ENCODE measurements around the gene RSAD2. TPM values are rescaled to one million over a fixed set of nuclear protein-coding genes. Genes with fewer than 3 reads are reported as not detected.

RSAD2 gene
- total RNA-seq, 1 experiment from 2014 or later: 157 TPM

- DNase-seq (ENCODE audit: low read depth): no peak
Measured at GRCh38 chr2:6944555-6944954, 67.0 kb downstream of the RSAD2 start.

GRCh38 chr2:6945087-6945813 is 67.7 kb downstream of the RSAD2 start:
- DNase-seq (ENCODE audit: low read depth): no peak

DNA sequence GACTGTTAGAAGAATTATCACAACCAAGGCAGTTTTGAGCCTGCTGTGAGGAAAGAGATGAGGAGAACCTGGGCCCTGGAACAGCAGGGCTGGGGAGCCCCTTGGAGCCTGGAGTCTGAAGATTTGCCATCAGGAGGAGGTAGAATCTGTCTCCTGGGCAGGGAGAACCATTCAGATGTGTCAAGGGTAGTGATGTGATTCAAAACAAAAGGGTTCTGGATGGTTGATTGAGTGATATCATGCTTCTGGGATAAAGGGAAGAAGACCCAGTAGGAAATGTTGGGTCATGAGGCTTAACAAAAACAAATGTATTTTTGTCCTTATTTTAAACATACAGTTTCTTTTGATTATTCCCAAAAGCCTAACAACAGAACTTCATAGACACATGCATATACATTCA is 68.2 kb downstream of the RSAD2 start:
- DNase-seq (ENCODE audit: low read depth): no peak

DNA sequence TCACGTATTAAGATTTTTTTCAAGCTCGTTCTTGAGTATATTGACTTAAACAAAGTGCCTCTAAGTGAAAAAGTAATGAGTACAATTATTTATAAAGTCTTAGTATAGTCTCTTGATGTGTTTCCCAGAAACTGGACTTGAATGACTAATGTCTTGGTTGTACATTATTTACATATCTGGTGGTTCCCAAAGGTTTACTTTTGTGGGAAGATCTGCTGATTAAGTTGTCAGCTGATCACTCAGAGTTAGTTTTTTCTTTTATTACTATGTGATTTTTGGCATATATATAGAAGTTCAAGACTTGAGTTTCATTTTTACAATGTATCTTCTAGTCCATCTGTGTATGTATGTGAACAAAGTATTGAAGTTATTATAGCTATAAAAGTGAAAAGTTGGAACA is 69.1 kb downstream of the RSAD2 start:
- peak; percentile 86 for DNase-seq (ENCODE audit: low read depth)

Other genes with a start within 250 kb of the RSAD2 start
- gene CMPK2, start 11.9 kb upstream of the RSAD2 start, total RNA-seq (2014; rRNA removed; shearing (Covaris generic)): 107 and 134 TPM in 2 replicates
- gene RNF144A, start 39.6 kb downstream of the RSAD2 start, total RNA-seq (2014; rRNA removed; shearing (Covaris generic)): 1.5 and 3.5 TPM in 2 replicates